ENCODE measurements around the gene MRAP2.

- TF ChIP-seq CTCF (conservative IDR thresholded peaks at IDR 0.05 in 1 of 2, IDR thresholded peaks at IDR 0.05 in 1 of 2; ENCODE audit: low read depth in 1 of 2, low read length in 2 of 2) (no peak), EZH2 (IDR thresholded peaks at IDR 0.05; ENCODE audit: low read length, missing control alignments) (no peak)
Observed at GRCh38 chr6:84089081-84089480, 55.5 kb downstream of the MRAP2 start.
